Fibroblast of lung (primary cell): ENCODE results near the gene FCHO2.

ENCODE experiments used
- EZH2 ChIP-seq: IDR thresholded peaks from 2 replicates; pipeline ENCODE4 v1.5.1; 2012; ENCODE audit warnings: low read length, control low read depth, mild to moderate bottlenecking; ENCODE audit errors: missing control alignments
- TF ChIP-seq, protein P1 (sequence below), 2 donors: IDR thresholded peaks in 1 of 2; conservative IDR thresholded peaks in 1 of 2; 1 replicate in 1 of 2; 2 replicates in 1 of 2; pipeline ENCODE4 v1.5.1; 2011 to 2012; ENCODE audit warnings: low read length in 2 of 2, control low read depth in 1 of 2, inconsistent platforms in 1 of 2, low read depth in 1 of 2, mild to moderate bottlenecking in 1 of 2

DNA sequence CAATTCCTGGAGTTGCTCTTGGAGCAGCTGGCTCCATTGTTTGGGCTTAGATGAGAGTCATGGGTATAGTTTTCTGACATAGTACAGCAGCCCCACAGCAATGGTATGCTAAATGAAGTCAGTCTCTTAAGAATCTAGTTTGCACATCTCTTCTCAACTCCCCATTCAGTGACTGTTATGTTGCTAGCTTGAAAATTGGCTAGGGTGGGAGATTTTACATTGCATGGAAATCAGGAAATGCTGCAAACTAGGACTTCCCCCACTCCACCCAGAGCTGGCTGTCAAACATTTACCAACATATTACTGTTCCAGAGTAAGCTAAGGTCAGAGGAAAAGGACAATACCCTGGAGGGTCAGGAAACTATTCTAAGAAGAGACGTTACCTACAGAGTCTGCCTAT is 17.6 kb upstream of the FCHO2 start:
- TF ChIP-seq, protein P1, sequence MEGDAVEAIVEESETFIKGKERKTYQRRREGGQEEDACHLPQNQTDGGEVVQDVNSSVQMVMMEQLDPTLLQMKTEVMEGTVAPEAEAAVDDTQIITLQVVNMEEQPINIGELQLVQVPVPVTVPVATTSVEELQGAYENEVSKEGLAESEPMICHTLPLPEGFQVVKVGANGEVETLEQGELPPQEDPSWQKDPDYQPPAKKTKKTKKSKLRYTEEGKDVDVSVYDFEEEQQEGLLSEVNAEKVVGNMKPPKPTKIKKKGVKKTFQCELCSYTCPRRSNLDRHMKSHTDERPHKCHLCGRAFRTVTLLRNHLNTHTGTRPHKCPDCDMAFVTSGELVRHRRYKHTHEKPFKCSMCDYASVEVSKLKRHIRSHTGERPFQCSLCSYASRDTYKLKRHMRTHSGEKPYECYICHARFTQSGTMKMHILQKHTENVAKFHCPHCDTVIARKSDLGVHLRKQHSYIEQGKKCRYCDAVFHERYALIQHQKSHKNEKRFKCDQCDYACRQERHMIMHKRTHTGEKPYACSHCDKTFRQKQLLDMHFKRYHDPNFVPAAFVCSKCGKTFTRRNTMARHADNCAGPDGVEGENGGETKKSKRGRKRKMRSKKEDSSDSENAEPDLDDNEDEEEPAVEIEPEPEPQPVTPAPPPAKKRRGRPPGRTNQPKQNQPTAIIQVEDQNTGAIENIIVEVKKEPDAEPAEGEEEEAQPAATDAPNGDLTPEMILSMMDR (conservative IDR thresholded peaks at IDR 0.05 in 1 of 2, IDR thresholded peaks at IDR 0.05 in 1 of 2; ENCODE audit: low read depth in 1 of 2, low read length in 2 of 2): no peak
- no peak for TF ChIP-seq EZH2
